IMR-90 (cell line): ENCODE data around the gene CHMP4A. TPM values are rescaled to one million over a fixed set of nuclear protein-coding genes. Genes with fewer than 3 reads are reported as not detected.

Source experiments
- ATAC-seq: fragments of 200-7000 bp; cut with Tn5 transposase; 2 replicates; pipeline ENCODE4 v1.9.1; 2020; ENCODE audit warnings: low read depth, mild to moderate bottlenecking, moderate library complexity
- BruUV-seq: library from RNA; stranded (reverse); fragments of 400-500 nt; replicated peaks from 2 replicates; lab custom pipeline; 2021; lab: Mats Ljungman, UMichigan
- CTCF ChIA-PET: fragments of 300-600 bp; formaldehyde crosslinking; extraction: SDS; loops from one replicate; lab custom pipeline; 2021; ENCODE audit warnings: antibody characterized with exemption; lab: Yijun Ruan, JAX
- POLR2A ChIA-PET: fragments of 300-600 bp; sonication (Branson Sonifier 250); formaldehyde crosslinking; loops from one replicate; lab custom pipeline; 2022; ENCODE audit warnings: antibody characterized with exemption; ENCODE audit not compliant: unreplicated experiment; lab: Charles Lee
- DNase-seq: peaks from one replicate; pipeline ENCODE4 v3.0.0; 2013
- H2AFZ ChIP-seq: replicated peaks from 2 replicates; pipeline ENCODE3; 2013; ENCODE audit warnings: low read length, mild to moderate bottlenecking; ENCODE audit not compliant: poor library complexity
- H2AK5ac ChIP-seq: 2 replicates; pipeline ENCODE4 v1.6.1; 2013; ENCODE audit warnings: low read depth, low read length, inconsistent platforms
- H2AK9ac ChIP-seq: replicated peaks from 2 replicates; pipeline ENCODE3; 2013; ENCODE audit warnings: mild to moderate bottlenecking, low read depth, low read length, moderate library complexity; ENCODE audit not compliant: poor library complexity
- H2BK120ac ChIP-seq: 2 replicates; pipeline ENCODE4 v1.6.1; 2013; ENCODE audit warnings: low read depth, low read length, inconsistent platforms
- H2BK15ac ChIP-seq: 3 replicates; pipeline ENCODE4 v1.6.1; 2013; ENCODE audit warnings: low read depth, low read length, inconsistent platforms
- H2BK20ac ChIP-seq: 2 replicates; pipeline ENCODE4 v1.6.1; 2013; ENCODE audit warnings: low read depth, mild to moderate bottlenecking, inconsistent platforms, low read length, moderate library complexity
- H2BK5ac ChIP-seq: 2 replicates; pipeline ENCODE4 v1.6.1; 2013; ENCODE audit warnings: mild to moderate bottlenecking, low read depth, low read length, inconsistent platforms; ENCODE audit not compliant: poor library complexity, severe bottlenecking
- H3K14ac ChIP-seq: replicated peaks from 2 replicates; pipeline ENCODE4 v1.6.1; 2013; ENCODE audit warnings: low read depth, low read length, inconsistent platforms
- H3K18ac ChIP-seq: 2 replicates; pipeline ENCODE4 v1.6.1; 2013; ENCODE audit warnings: low read depth, low read length, control low read depth
- H3K23ac ChIP-seq: 2 replicates; pipeline ENCODE4 v1.6.1; 2013; ENCODE audit warnings: low read depth, low read length, inconsistent platforms
- H3K27ac ChIP-seq: 2 replicates; pipeline ENCODE4 v1.5.1; 2013; ENCODE audit warnings: mild to moderate bottlenecking, control low read depth, low read length; ENCODE audit not compliant: insufficient read depth
- H3K27me3 ChIP-seq: 2 replicates; pipeline ENCODE4 v1.6.1; 2013; ENCODE audit warnings: low read length; ENCODE audit not compliant: control insufficient read depth, insufficient read depth
- H3K36me3 ChIP-seq: 2 replicates; pipeline ENCODE4 v1.6.1; 2013; ENCODE audit warnings: low read length, mixed read lengths; ENCODE audit not compliant: control insufficient read depth, insufficient read depth
- H3K4ac ChIP-seq: 2 replicates; pipeline ENCODE4 v1.6.1; 2013; ENCODE audit warnings: low read depth, low read length, inconsistent platforms
- H3K4me1 ChIP-seq: 2 replicates; pipeline ENCODE4 v1.6.1; 2013; ENCODE audit warnings: low read length, mixed read lengths; ENCODE audit not compliant: control insufficient read depth, insufficient read depth
- H3K4me2 ChIP-seq: 2 replicates; pipeline ENCODE4 v1.6.1; 2013; ENCODE audit warnings: low read depth, mild to moderate bottlenecking, control low read depth, low read length, moderate library complexity
- H3K4me3 ChIP-seq: 2 replicates; pipeline ENCODE4 v1.5.1; 2013; ENCODE audit warnings: low read depth, mild to moderate bottlenecking, control low read depth, low read length, moderate library complexity; ENCODE audit not compliant: insufficient read depth
- H3K56ac ChIP-seq: 2 replicates; pipeline ENCODE4 v1.6.1; 2013; ENCODE audit warnings: low read length, inconsistent platforms; ENCODE audit not compliant: insufficient read depth; ENCODE audit errors: extremely low read depth
- H3K79me1 ChIP-seq, 2 experiments: 2 replicates each; pipeline ENCODE4 v1.6.1; 2013; ENCODE audit warnings: low read length in 2 of 2, inconsistent platforms in 1 of 2, low read depth in 1 of 2
- H3K9ac ChIP-seq: 2 replicates; pipeline ENCODE4 v1.6.1; 2013; ENCODE audit warnings: low read depth, low read length, control low read depth
- H3K9me1 ChIP-seq: 2 replicates; pipeline ENCODE4 v1.6.1; 2013; ENCODE audit warnings: low read length, inconsistent platforms; ENCODE audit not compliant: insufficient read depth
- H3K9me3 ChIP-seq: 2 replicates; pipeline ENCODE4 v1.6.1; 2013; ENCODE audit warnings: low read length; ENCODE audit not compliant: control insufficient read depth, insufficient read depth
- H4K20me1 ChIP-seq: 2 replicates; pipeline ENCODE4 v1.6.1; 2013; ENCODE audit warnings: low read length, inconsistent platforms; ENCODE audit not compliant: insufficient read depth
- H4K5ac ChIP-seq: 2 replicates; pipeline ENCODE4 v1.6.1; 2013; ENCODE audit warnings: mild to moderate bottlenecking, low read depth, low read length, control low read depth
- H4K8ac ChIP-seq, 2 experiments: 2 replicates each; pipeline ENCODE4 v1.6.1; 2013; ENCODE audit warnings: low read depth in 2 of 2, low read length in 2 of 2, control low read depth in 1 of 2, inconsistent platforms in 1 of 2
- H4K91ac ChIP-seq: 2 replicates; pipeline ENCODE4 v1.6.1; 2013; ENCODE audit warnings: low read depth, low read length, inconsistent platforms; ENCODE audit not compliant: insufficient read depth
- CTCF ChIP-seq: conservative IDR thresholded peaks from 2 replicates; pipeline ENCODE4 v1.5.1; 2012; ENCODE audit warnings: mild to moderate bottlenecking, low read depth, low read length, improper control_type of control experiment
- MAFK ChIP-seq: IDR thresholded peaks from 2 replicates; pipeline ENCODE4 v1.6.1; 2012; ENCODE audit warnings: low read depth, low read length, improper control_type of control experiment
- NFE2L2 ChIP-seq: fragments of 150-350 bp; IDR thresholded peaks from 2 replicates; pipeline ENCODE4 v1.6.1; 2016; ENCODE audit warnings: low read depth, mild to moderate bottlenecking, low read length
- POLR2A ChIP-seq: IDR thresholded peaks from 2 replicates; pipeline ENCODE4 v1.6.1; 2012; ENCODE audit warnings: mild to moderate bottlenecking, low read depth, low read length
- RAD21 ChIP-seq: IDR thresholded peaks from 2 replicates; pipeline ENCODE4 v1.6.1; 2012; ENCODE audit warnings: low read length, improper control_type of control experiment
- WGBS, 2 experiments: methylation state at CpG; one replicate each; pipeline versions ENCODE4 v1.1.5 to v1.1.7; 2013; ENCODE audit warnings: missing lambda C conversion rate in 2 of 2; ENCODE audit not compliant: insufficient read length in 1 of 2; ENCODE audit errors: extremely low coverage in 2 of 2; 5-methylcytosine and 5-hydroxymethylcytosine counted together
- dilution Hi-C: fragments of 300-500 bp; cut with HindIII; formaldehyde crosslinking; loops from one replicate; pipeline ENCODE4 v1.14.3; 2018; ENCODE audit warnings: low sequenced_read_pairs; ENCODE audit not compliant: unreplicated experiment
- in situ Hi-C: fragments of 300-500 bp; cut with MboI; formaldehyde crosslinking; loops from 3 replicates; pipeline ENCODE4 v1.14.3; 2019; ENCODE audit warnings: low sequenced_read_pairs, inconsistent platforms, mixed read lengths
- intact Hi-C: fragments of 100-400 bp; cut with micrococcal nuclease; formaldehyde crosslinking; loops from 2 replicates; pipeline ENCODE4 v1.10.0; 2022
- polyA plus RNA-seq, 3 experiments: library from polyadenylated mRNA; depleted of rRNA; stranded (reverse); fragments of >200 nt; gene quantifications; 2 replicates each; pipeline ENCODE4 v1.2.3, GENCODE V29; 2012; ENCODE audit warnings: low replicate concordance in 1 of 3
- total RNA-seq: library from RNA; depleted of rRNA; stranded (reverse); fragments of >200 nt; gene quantifications from 2 replicates; pipeline ENCODE4 v1.2.3, GENCODE V29; 2012

The CHMP4A gene
- total and polyA plus RNA-seq, 2 of the 4 experiments (the other 2 are of a cell fraction), result 22.0 to 63.8 TPM

- Histone ChIP-seq H4K8ac (no peak overlapping the region), H3K9me3 (no peaks in the 10 kb centered on the region), H4K5ac (no peak overlapping the region), H3K4me2 (no peak overlapping the region), H4K91ac (no peak overlapping the region), H2AFZ (no peak overlapping the region), H3K79me1 (peaks cover 25 to 56% of the 10 kb centered on the region in 2 experiments), H3K14ac (no peak overlapping the region), H4K20me1 (no peaks in the 10 kb centered on the region), H3K4me1 (peaks cover 10% of the 10 kb centered on the region), H3K27ac (no peak overlapping the region), H3K9me1 (peaks cover 7% of the 10 kb centered on the region), H3K9ac (no peak overlapping the region), H3K23ac (no peak overlapping the region; the same call in 1 of the 2 replicates), H3K56ac (no peak overlapping the region; the same call in 1 of the 2 replicates), H2BK15ac (no peak overlapping the region), H3K36me3 (peaks cover 6% of the 10 kb centered on the region; the same call in 1 of the 2 replicates), H3K4me3 (no peak overlapping the region), H2BK20ac (no peak overlapping the region), H2BK120ac (no peak overlapping the region), H2AK5ac (no peak overlapping the region), H2AK9ac (no peak overlapping the region), H3K27me3 (no peaks in the 10 kb centered on the region), H3K4ac (no peak overlapping the region), H3K18ac (no peak overlapping the region), H2BK5ac (no peak overlapping the region)
- no peak for DNase-seq
- no CpG with 5 or more reads among the region's 1 CpG for WGBS, 2 experiments
- no TSS peak for BruUV-seq
- TF ChIP-seq MAFK (no peak), POLR2A (no peak), NFE2L2 (no peak), CTCF (no peak), RAD21 (no peak)
- intact Hi-C loops, result no loop called here
- CTCF ChIA-PET, result interaction anchor here (0.6 to 2.5 kb wide), 2 partner anchors 13 to 735 kb away, joined by 3 to 7 read pairs; partner anchors contain the start of gene MDP1
- no peak for ATAC-seq
- in situ Hi-C loops, result no loop called here
- POLR2A ChIA-PET, result interaction anchor here (0.6 kb wide), 2 partner anchors 9 to 1126 kb away, joined by 4 to 8 read pairs; no protein-coding TSS in a partner anchor
- dilution Hi-C loops, result no loop called here
Measured at GRCh38 chr14:24228902-24229301, 15.6 kb upstream of the CHMP4A start.
